Uterus (tissue), 4 donors: Measurements from ENCODE around the gene ABCB8. TPM values are rescaled to one million over a fixed set of nuclear protein-coding genes. Genes with fewer than 3 reads are reported as not detected.
"Not testable (repeated sequence)": the region's sequence is repeated elsewhere in the genome, so short reads cannot be mapped to it uniquely, and the experiment has no call there.

Experiments
- DNase-seq, 2 donors: peaks; one replicate each; pipeline ENCODE4 v3.0.0-alpha.2; 2019 to 2020
- H3K27ac ChIP-seq, 2 donors: fragments of 200-600 bp; sonication (generic); 1 replicate in 1 of 2; 2 replicates in 1 of 2; pipeline ENCODE4 v1.5.1; 2016 to 2018
- H3K27me3 ChIP-seq, 2 donors: fragments of 200-600 bp; sonication (generic); one replicate each; pipeline ENCODE4 v1.5.1; 2018 to 2019; ENCODE audit warnings: control low read depth in 1 of 2
- H3K36me3 ChIP-seq, 2 donors: fragments of 200-600 bp; sonication (generic); one replicate each; pipeline ENCODE4 v1.5.1; 2019; ENCODE audit warnings: control low read depth in 1 of 2
- H3K4me1 ChIP-seq, 2 donors: fragments of 200-600 bp; sonication (generic); one replicate each; pipeline ENCODE4 v1.5.1; 2018 to 2019; ENCODE audit warnings: control low read depth in 1 of 2
- H3K4me3 ChIP-seq, 2 donors: fragments of 200-600 bp; sonication (generic); 1 replicate in 1 of 2; 2 replicates in 1 of 2; pipeline ENCODE4 v1.5.1; 2018 to 2019; ENCODE audit warnings: mild to moderate bottlenecking in 1 of 2
- H3K9me3 ChIP-seq, 2 donors: fragments of 200-600 bp; sonication (generic); one replicate each; pipeline ENCODE4 v1.5.1; 2019; ENCODE audit warnings: control low read depth in 1 of 2
- POLR2A ChIP-seq, 2 donors: fragments of 450-650 bp; IDR thresholded peaks; one replicate each; pipeline ENCODE4 v1.6.1; 2016; ENCODE audit warnings: antibody characterized with exemption in 2 of 2, mild to moderate bottlenecking in 1 of 2, moderate library complexity in 1 of 2
- intact Hi-C: fragments of 100-400 bp; cut with DNase I; formaldehyde crosslinking; loops from one replicate; pipeline ENCODE4 v1.15.1; 2023; ENCODE audit warnings: low total_unique reads
- total RNA-seq, 4 donors: library from RNA; depleted of rRNA in 3 of 4; stranded (reverse); fragments of >200 nt in 3 of 4; gene quantifications; one replicate each; pipeline versions ENCODE4 v1.1.0 to v1.2.4, GENCODE V29; 2014 to 2023
- TF ChIP-seq, protein P1 (sequence below), 4 experiments: fragments of 200-600 bp in 2 of 4; fragments of 450-650 bp in 2 of 4; sonication (generic) in 2 of 4; IDR thresholded peaks; one replicate each; pipeline ENCODE4 v1.5.1; 2016 to 2019; ENCODE audit warnings: antibody characterized with exemption in 4 of 4, mild to moderate bottlenecking in 2 of 4, moderate library complexity in 1 of 4
- donor health status: DM: yes; HTN: yes; CAD: no.

ABCB8 gene
- total RNA-seq, 4 donors from 2014 or later: 18.7 to 54.3 (median 26.0) TPM

DNA sequence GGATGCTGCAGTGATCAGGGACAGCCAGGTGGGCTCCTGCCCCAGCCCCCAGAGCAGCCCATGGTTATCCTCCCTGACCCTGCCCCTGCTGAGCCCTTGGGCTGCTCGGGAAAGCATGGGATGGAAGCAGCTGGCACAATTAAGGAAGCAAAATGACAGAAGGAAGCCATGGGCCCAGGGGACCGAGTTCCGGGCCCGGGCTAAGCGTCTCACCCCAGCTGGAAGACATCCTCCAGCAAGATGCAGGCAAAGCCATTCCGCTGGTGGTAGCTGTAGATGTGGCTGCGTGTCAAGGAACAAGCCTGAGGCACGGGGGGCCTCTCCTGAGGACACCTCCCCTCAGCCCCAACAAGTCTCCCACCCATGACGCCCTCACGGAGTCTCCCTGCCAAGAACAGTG, 5.0 kb upstream of the ABCB8 start:
- Histone ChIP-seq H3K4me3 (no peak overlapping the region), H3K36me3 (no peaks in the 10 kb centered on the region), H3K27ac (no peak overlapping the region), H3K4me1 (peaks cover 0 to 9% of the 10 kb centered on the region in 2 donors), H3K27me3 (peaks cover 0 to 5% of the 10 kb centered on the region in 2 donors), H3K9me3 (no peaks in the 10 kb centered on the region)
- intact Hi-C loops: loop anchor here (10.0 kb wide), 1 partner anchor 92 kb away; no protein-coding TSS in a partner anchor
- no peak for DNase-seq
- TF ChIP-seq, protein P1, sequence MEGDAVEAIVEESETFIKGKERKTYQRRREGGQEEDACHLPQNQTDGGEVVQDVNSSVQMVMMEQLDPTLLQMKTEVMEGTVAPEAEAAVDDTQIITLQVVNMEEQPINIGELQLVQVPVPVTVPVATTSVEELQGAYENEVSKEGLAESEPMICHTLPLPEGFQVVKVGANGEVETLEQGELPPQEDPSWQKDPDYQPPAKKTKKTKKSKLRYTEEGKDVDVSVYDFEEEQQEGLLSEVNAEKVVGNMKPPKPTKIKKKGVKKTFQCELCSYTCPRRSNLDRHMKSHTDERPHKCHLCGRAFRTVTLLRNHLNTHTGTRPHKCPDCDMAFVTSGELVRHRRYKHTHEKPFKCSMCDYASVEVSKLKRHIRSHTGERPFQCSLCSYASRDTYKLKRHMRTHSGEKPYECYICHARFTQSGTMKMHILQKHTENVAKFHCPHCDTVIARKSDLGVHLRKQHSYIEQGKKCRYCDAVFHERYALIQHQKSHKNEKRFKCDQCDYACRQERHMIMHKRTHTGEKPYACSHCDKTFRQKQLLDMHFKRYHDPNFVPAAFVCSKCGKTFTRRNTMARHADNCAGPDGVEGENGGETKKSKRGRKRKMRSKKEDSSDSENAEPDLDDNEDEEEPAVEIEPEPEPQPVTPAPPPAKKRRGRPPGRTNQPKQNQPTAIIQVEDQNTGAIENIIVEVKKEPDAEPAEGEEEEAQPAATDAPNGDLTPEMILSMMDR (IDR thresholded peaks at IDR 0.05): no peak
- no peak for TF ChIP-seq POLR2A (IDR thresholded peaks at IDR 0.05)

DNA sequence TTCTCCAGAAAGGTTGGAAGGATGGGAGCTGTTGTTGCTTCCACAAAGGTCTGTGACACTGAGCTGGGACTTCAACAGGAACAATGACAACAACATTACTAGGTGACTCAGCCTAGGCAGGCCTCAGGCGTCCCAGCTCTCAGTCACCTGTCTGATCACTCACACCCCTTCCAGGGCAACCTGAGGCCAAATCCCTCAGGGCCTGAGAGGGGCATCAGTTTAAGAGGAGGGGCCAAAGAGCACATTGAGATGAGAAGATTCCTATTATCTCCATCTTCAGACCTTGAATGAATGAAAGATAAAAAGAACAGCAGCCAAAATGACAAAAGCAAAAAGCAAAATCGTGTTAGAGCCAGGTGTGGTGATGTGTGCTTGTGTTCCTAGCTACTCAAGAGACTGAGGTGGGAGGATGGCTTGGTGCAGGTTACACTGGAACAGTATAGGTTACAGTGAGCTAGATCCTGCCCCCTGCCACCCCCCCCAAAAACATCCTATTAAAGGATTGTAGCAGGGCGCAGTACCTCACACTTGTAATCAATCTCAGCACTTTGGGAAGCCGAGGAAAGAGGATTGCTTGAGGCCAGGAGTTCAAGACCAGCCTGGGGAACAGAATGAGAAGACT, 3.7 kb upstream of the ABCB8 start, which contains the start of gene ATG9B:
TSS of gene ATG9B (minus strand) at position 60 of the 622 bp plus-strand sequence. CDS start 71 bp downstream, outside the sequence.
- intact Hi-C loops: loop anchor here (10.0 kb wide), 1 partner anchor 90 kb away; no protein-coding TSS in a partner anchor
- Histone ChIP-seq H3K36me3 (no peaks in the 10 kb centered on the region), H3K4me1 (peaks cover 0 to 5% of the 10 kb centered on the region in 2 donors), H3K9me3 (no peaks in the 10 kb centered on the region), H3K27ac (no peak within 1 kb of the TSS), H3K27me3 (no peaks in the 10 kb centered on the region), H3K4me3 (no peak within 1 kb of the TSS)
- TF ChIP-seq POLR2A (IDR thresholded peaks at IDR 0.05): no peak
- TF ChIP-seq, protein P1 (IDR thresholded peaks at IDR 0.05): no peak
- no peak for DNase-seq

- Histone ChIP-seq H3K4me3 (no peak overlapping the region), H3K27me3 (no peaks in the 10 kb centered on the region), H3K9me3 (no peaks in the 10 kb centered on the region), H3K36me3 (no peaks in the 10 kb centered on the region), H3K27ac (no peak overlapping the region), H3K4me1 (peaks cover 0 to 5% of the 10 kb centered on the region in 2 donors)
- intact Hi-C loops: loop anchor here (10.0 kb wide), 1 partner anchor 89 kb away; no protein-coding TSS in a partner anchor
- no peak for DNase-seq
- TF ChIP-seq, protein P1 (IDR thresholded peaks at IDR 0.05): no peak
- TF ChIP-seq POLR2A (IDR thresholded peaks at IDR 0.05): no peak
Observed at GRCh38 chr7:151025924-151026671, 2.2 kb upstream of the ABCB8 start.

DNA sequence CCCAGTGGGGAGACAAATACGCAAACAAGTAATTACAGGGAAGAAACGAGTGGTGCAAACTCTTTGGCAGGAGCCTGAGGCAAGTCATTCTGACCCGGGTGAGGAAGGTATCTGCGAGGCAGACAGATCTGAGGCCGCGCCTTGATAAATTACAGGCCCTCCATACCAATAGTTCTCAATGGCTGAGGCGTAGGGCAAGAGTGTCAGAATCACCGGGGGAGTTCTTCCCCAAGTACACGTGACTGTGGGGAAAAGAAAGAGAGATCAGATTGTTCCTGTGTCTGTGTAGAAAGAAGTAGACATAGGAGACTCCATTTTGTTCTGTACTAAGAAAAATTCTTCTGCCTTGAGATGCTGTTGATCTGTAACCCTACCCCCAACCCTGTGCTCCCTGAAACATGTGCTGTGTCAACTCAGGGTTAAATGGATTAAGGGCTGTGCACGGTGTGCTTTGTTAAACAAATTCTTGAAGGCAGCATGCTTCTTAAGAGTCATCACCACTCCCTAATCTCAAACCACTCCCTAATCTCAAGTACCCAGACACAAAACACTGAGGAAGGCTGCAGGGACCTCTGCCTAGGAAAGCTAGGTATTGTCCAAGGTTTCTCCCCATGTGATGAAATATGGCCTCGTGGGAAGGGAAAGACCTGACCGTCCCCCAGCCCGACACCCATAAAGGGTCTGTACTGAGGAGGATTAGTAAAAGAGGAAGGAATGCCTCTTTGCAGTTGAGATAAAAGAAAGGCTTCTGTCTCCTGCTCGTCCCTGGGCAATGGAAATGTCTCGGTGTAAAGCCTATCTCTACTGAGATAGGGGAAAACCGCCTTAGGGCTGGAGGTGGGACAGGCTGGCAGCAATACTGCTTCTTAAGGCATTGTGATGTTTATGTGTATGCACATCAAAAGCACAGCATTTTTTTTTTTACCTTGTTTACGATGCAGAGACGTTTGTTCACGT, 1.2 kb upstream of the ABCB8 start:
- not testable (repeated sequence) for H3K36me3 ChIP-seq
- H3K27ac ChIP-seq: peak overlapping the region; percentile 70 to 82
- intact Hi-C loops: loop anchor here (10.0 kb wide), 1 partner anchor 88 kb away; no protein-coding TSS in a partner anchor

DNA sequence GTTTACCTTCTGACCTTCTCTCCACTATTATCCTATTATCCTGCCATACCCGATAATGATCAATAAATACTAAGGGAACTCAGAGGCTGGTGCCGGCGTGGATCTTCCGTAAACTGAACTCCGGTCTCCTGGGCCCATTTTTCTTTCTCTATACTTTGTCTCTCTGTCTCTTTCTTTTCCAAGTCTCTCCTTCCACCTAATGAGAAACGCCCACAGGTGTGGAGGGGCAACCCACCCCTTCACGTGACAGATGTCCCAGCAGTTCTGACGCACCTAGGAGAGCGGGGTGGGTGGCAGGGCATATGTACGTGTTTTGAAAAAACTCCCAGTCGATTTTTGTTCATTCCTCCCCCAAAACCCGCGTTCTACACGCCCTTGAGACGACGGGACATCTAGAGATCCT, 521 bp upstream of the ABCB8 start:
- intact Hi-C loops: loop anchor here (10.0 kb wide), 1 partner anchor 87 kb away; no protein-coding TSS in a partner anchor
- not testable (repeated sequence) for H3K27me3 ChIP-seq, DNase-seq, H3K9me3 ChIP-seq, H3K4me1 ChIP-seq, H3K36me3 ChIP-seq
- peak overlapping the region; percentile 69 for H3K4me3 ChIP-seq
- peak overlapping the region; percentile 70 to 82 for H3K27ac ChIP-seq

More for the DNA sequence above, 1.2 kb upstream of the ABCB8 start:
- H3K9me3 ChIP-seq, H3K4me1 ChIP-seq, DNase-seq, H3K4me3 ChIP-seq, H3K27me3 ChIP-seq: not testable (repeated sequence)
